RPMI7951 (cell line): ENCODE results near the gene CLCA2. TPM values are rescaled to one million over a fixed set of nuclear protein-coding genes. Genes with fewer than 3 reads are reported as not detected.
A peak's percentile ranks its signal among the peaks of the same experiment; 100 is the strongest.

Source experiments
- DNase-seq: peaks from one replicate; pipeline ENCODE4 v3.0.0-alpha.2; 2012; ENCODE audit warnings: low read depth
- total RNA-seq: library from RNA; depleted of rRNA; stranded (reverse); fragments of >200 nt; shearing (Covaris generic); gene quantifications from 2 replicates; pipeline ENCODE4 v1.2.3, GENCODE V29; 2014

CLCA2 gene
- total RNA-seq, 1 experiment from 2014 or later = 0.36 TPM

GRCh38 chr1:86472152-86472551 is 48.2 kb downstream of the CLCA2 start:
- no peak for DNase-seq

GRCh38 chr1:86472767-86473166 is 48.8 kb downstream of the CLCA2 start:
- no peak for DNase-seq

GRCh38 chr1:86477256-86477655 is 53.3 kb downstream of the CLCA2 start:
- no peak for DNase-seq

- DNase-seq = no peak
These were observed 53.7 kb downstream of the CLCA2 start for GRCh38 chr1:86477682-86478081.

GRCh38 chr1:86478416-86479156 is 54.6 kb downstream of the CLCA2 start:
- no peak for DNase-seq

- DNase-seq = no peak
These were observed 58.0 kb downstream of the CLCA2 start for GRCh38 chr1:86481966-86482365.

- DNase-seq = peak; percentile 99
These were observed 63.3 kb downstream of the CLCA2 start for GRCh38 chr1:86487131-86487810.

- DNase-seq = no peak
These were observed 63.8 kb downstream of the CLCA2 start for GRCh38 chr1:86487811-86488141.

- no peak for DNase-seq
These were observed 65.4 kb downstream of the CLCA2 start for GRCh38 chr1:86489242-86489878.

- no peak for DNase-seq
These were observed 67.4 kb downstream of the CLCA2 start for GRCh38 chr1:86491171-86491950.

- no peak for DNase-seq
These were observed 74.3 kb downstream of the CLCA2 start for GRCh38 chr1:86498281-86498680.

- peak; percentile 46 for DNase-seq
These were observed 76.1 kb downstream of the CLCA2 start for GRCh38 chr1:86499987-86500593.

GRCh38 chr1:86500714-86501113 is 76.7 kb downstream of the CLCA2 start:
- peak; percentile 26 for DNase-seq

- peak; percentile 57 for DNase-seq
These were observed 78.2 kb downstream of the CLCA2 start for GRCh38 chr1:86502125-86502646.

- peak; percentile 31 for DNase-seq
These were observed 78.9 kb downstream of the CLCA2 start for GRCh38 chr1:86502721-86503405.

GRCh38 chr1:86503406-86504136 is 79.6 kb downstream of the CLCA2 start:
- peak; percentile 62 for DNase-seq

- DNase-seq = no peak
These were observed 80.1 kb downstream of the CLCA2 start for GRCh38 chr1:86504137-86504479.

- DNase-seq = no peak
These were observed 81.1 kb downstream of the CLCA2 start for GRCh38 chr1:86504895-86505563.

GRCh38 chr1:86505564-86505902 is 81.6 kb downstream of the CLCA2 start:
- DNase-seq = no peak
